Measurements from ENCODE around the gene MELTF. TPM values are rescaled to one million over a fixed set of nuclear protein-coding genes. Genes with fewer than 3 reads are reported as not detected.

The MELTF gene
- total RNA-seq, 6 experiments from 2014 or later, result 1.1 to 3.8 (median 2.5) TPM

DNA sequence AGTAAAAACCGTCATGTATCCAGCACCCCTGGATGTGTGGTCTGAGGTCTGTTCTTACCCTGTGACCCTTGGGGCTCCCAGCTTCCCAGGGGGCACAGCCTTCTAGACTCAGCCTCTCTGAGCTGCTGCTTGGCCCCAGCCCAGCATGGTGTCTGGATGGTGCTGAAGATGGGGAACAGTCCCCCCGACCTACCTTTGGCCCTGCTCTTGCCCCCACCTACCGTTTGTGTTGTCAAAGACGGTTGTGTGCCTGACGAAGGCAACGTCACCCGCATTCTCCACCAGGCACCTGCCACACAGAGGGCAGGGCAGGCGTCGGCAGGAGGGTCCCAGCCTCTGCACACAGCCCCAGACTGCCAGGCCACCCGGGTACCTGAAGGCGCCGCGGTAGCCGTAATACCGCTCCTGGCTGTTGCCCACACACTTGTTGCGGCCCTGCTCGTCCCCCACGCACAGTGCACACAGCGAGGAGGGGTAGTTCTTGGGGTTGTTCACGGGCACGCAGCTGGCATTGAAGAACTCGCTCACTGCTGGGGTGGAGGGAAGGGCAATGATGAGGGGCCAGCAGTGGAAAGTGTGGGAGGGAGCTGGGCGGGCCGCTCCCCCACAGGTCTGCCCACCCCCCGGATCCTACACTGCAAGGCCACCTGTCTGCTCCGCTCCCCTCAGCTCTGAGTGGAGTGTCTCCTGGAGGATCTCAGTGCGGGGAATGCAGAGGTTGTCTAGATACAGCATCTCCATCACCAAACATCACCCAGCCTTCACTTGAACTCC lies 21.0 kb downstream of the MELTF start:
- no peak overlapping the region for H3K4me3 Mint-ChIP-seq
- no peaks in the 10 kb centered on the region for H3K4me1 Mint-ChIP-seq (ENCODE audit: low read depth)
- no peaks in the 10 kb centered on the region for H3K9me3 Mint-ChIP-seq
- peaks cover 10% of the 10 kb centered on the region for H3K27me3 Mint-ChIP-seq (ENCODE audit: insufficient read depth)
- H3K36me3 Mint-ChIP-seq (ENCODE audit: low read depth), result no peaks in the 10 kb centered on the region
- DNase-seq, result no peak
- H3K27ac Mint-ChIP-seq, result no peak overlapping the region
- TF ChIP-seq, protein P1, sequence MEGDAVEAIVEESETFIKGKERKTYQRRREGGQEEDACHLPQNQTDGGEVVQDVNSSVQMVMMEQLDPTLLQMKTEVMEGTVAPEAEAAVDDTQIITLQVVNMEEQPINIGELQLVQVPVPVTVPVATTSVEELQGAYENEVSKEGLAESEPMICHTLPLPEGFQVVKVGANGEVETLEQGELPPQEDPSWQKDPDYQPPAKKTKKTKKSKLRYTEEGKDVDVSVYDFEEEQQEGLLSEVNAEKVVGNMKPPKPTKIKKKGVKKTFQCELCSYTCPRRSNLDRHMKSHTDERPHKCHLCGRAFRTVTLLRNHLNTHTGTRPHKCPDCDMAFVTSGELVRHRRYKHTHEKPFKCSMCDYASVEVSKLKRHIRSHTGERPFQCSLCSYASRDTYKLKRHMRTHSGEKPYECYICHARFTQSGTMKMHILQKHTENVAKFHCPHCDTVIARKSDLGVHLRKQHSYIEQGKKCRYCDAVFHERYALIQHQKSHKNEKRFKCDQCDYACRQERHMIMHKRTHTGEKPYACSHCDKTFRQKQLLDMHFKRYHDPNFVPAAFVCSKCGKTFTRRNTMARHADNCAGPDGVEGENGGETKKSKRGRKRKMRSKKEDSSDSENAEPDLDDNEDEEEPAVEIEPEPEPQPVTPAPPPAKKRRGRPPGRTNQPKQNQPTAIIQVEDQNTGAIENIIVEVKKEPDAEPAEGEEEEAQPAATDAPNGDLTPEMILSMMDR (IDR thresholded peaks at IDR 0.05), result no peak

DNA sequence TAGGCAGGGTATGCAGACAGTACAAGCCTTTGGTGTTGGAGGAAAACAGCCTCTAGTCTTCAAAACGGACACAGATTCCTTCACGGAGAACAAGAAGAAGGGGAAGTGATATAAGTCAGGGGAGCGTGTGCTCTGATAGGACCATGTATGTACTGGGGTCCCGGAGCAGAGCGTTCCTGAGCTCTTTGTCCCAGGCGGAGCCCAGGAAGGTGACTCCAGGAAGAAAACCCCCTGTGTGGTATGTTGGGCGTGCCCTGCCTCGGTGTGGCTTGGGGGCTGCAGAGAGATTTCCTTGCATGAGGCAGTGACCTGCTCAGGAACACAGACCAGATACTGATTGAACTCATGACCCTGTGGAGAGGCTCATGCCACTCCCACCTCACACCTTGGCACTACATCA lies 21.7 kb downstream of the MELTF start:
- H3K27me3 Mint-ChIP-seq (ENCODE audit: insufficient read depth), result peaks cover 7% of the 10 kb centered on the region
- H3K9me3 Mint-ChIP-seq, result no peaks in the 10 kb centered on the region
- TF ChIP-seq, protein P1 (IDR thresholded peaks at IDR 0.05), result no peak
- no peak overlapping the region for H3K27ac Mint-ChIP-seq
- no peaks in the 10 kb centered on the region for H3K4me1 Mint-ChIP-seq (ENCODE audit: low read depth)
- H3K4me3 Mint-ChIP-seq, result no peak overlapping the region
- DNase-seq, result no peak
- no peaks in the 10 kb centered on the region for H3K36me3 Mint-ChIP-seq (ENCODE audit: low read depth)

DNA sequence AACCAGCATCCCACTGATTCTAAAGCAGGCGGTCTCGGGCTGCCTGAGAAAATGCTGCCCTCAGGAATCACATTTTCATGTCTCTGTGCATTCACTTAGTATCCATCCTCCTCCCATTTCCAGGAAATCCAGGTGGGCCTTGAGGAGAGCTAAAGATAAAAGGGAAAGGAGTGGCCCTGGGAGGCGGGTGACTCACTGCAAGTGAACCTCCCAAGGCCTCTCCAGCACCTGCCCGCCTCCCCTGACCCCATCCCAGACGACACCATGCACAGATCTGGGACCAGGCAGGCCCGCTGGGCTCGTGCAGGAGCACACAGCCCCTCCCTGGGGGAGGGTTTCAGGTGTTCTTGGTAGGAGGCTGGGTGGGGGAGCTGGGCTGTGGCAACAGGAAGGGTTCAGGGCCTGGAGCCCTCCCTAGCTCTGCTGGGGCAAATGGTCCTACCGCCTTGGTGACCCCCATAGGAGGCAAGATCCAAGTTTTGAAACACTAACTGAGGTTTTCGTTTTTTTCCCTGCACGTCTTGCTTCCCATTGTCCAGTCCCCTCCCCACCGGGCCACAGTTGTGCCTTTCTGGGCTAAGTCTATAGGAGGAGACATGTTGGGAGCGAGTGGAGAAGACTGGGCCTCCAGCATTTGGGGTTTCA lies 22.2 kb downstream of the MELTF start:
- Mint-ChIP-seq H3K36me3 (ENCODE audit: low read depth) (no peaks in the 10 kb centered on the region), H3K4me3 (no peak overlapping the region), H3K9me3 (no peaks in the 10 kb centered on the region), H3K4me1 (ENCODE audit: low read depth) (no peaks in the 10 kb centered on the region), H3K27me3 (ENCODE audit: insufficient read depth) (peaks cover 4% of the 10 kb centered on the region), H3K27ac (no peak overlapping the region)
- no peak for DNase-seq
- TF ChIP-seq, protein P1 (IDR thresholded peaks at IDR 0.05), result no peak

DNA sequence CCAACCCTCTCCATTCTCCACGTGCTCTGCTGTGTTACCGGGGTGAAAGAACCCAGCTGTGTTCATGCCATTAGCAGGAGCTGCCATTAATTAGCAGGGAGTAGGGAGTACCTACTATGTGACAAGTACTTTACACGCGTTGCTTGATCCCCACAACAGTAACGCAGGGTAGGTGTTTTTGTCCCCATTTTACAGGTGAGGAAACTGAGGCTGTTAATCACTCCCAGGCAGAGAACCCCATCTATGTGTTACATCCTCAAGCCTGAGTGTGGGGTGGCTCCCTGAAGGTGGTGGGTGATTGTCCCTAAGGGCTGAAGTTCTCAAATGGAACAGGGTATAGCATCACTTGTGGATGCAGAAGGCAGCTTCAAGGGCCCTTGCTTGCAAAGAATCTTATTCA lies 22.8 kb downstream of the MELTF start:
- Mint-ChIP-seq H3K27ac (no peak overlapping the region), H3K9me3 (no peaks in the 10 kb centered on the region), H3K27me3 (ENCODE audit: insufficient read depth) (peaks cover 4% of the 10 kb centered on the region), H3K4me3 (no peak overlapping the region), H3K4me1 (ENCODE audit: low read depth) (peaks cover under 1% of the 10 kb centered on the region), H3K36me3 (ENCODE audit: low read depth) (no peaks in the 10 kb centered on the region)
- TF ChIP-seq, protein P1 (IDR thresholded peaks at IDR 0.05), result no peak
- no peak for DNase-seq

DNA sequence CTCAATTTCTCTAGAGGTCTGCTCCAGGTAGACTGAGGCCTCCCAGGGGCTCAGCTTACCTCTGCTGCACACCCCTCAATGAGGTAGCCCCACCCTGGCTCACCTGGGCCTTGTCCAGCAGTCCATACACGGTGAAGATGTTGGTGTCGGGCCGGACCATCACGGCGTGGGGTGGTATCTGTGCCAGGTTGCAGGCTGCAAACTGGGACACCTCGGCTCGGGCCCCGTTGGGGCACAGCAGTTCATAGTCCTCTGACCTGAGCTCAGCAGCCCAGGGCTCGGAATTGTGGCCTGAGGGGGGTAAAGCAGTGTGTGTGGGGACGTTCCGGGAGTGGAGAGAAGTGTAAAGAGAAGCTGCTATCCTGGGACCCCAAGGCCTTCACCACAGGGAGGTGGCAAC lies 23.2 kb downstream of the MELTF start:
- Mint-ChIP-seq H3K4me3 (no peak overlapping the region), H3K9me3 (no peaks in the 10 kb centered on the region), H3K27me3 (ENCODE audit: insufficient read depth) (peaks cover 4% of the 10 kb centered on the region), H3K4me1 (ENCODE audit: low read depth) (peaks cover 5% of the 10 kb centered on the region), H3K36me3 (ENCODE audit: low read depth) (no peaks in the 10 kb centered on the region), H3K27ac (no peak overlapping the region)
- no peak for DNase-seq
- TF ChIP-seq, protein P1 (IDR thresholded peaks at IDR 0.05), result no peak
